Suprapubic skin (tissue), 3 donors: ENCODE measurements around the gene NRCAM.

ENCODE experiments used
- POLR2A ChIP-seq, 2 donors: fragments of 450-650 bp; IDR thresholded peaks; one replicate each; pipeline ENCODE4 v1.6.1; 2017; ENCODE audit warnings: antibody characterized with exemption in 2 of 2, mild to moderate bottlenecking in 2 of 2, moderate library complexity in 2 of 2
- TF ChIP-seq, protein P1 (sequence below), 2 donors: fragments of 200-600 bp in 1 of 2; fragments of 450-650 bp in 1 of 2; sonication (generic) in 1 of 2; IDR thresholded peaks; one replicate each; pipeline ENCODE4 v1.5.1; 2016 to 2019; ENCODE audit warnings: antibody characterized with exemption in 2 of 2, mild to moderate bottlenecking in 1 of 2, moderate library complexity in 1 of 2

DNA sequence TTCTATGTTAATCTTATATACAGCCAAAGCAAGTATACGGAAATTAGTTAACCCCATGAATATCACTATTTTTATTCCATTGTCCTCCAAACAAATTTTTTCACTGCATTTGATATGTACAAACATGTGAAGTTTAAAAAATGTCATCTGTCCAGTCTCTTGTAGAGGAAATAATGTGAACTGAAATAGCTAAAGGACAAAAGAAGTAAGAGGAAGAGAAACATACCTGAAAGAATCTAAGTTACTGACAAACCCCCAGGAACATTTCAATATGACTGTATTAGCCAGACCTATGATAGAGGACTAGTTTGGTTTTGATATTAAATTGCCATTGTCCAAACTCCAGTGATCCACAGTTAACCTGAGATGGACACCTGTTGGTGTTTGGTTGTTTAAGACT, 80.6 kb downstream of the NRCAM start:
- no peak for TF ChIP-seq POLR2A (IDR thresholded peaks at IDR 0.05)
- TF ChIP-seq, protein P1, sequence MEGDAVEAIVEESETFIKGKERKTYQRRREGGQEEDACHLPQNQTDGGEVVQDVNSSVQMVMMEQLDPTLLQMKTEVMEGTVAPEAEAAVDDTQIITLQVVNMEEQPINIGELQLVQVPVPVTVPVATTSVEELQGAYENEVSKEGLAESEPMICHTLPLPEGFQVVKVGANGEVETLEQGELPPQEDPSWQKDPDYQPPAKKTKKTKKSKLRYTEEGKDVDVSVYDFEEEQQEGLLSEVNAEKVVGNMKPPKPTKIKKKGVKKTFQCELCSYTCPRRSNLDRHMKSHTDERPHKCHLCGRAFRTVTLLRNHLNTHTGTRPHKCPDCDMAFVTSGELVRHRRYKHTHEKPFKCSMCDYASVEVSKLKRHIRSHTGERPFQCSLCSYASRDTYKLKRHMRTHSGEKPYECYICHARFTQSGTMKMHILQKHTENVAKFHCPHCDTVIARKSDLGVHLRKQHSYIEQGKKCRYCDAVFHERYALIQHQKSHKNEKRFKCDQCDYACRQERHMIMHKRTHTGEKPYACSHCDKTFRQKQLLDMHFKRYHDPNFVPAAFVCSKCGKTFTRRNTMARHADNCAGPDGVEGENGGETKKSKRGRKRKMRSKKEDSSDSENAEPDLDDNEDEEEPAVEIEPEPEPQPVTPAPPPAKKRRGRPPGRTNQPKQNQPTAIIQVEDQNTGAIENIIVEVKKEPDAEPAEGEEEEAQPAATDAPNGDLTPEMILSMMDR (IDR thresholded peaks at IDR 0.05) = no peak
